DOHH2 (cell line): ENCODE measurements around the gene GPR42.
"Not testable (repeated sequence)": the region's sequence is repeated elsewhere in the genome, so short reads cannot be mapped to it uniquely, and the experiment has no call there.

Experiments used
- H3F3A ChIP-seq: fragments of 200-600 bp; sonication (generic), shearing (Covaris generic); 2 replicates; pipeline ENCODE4 v1.6.0; 2016; ENCODE audit warnings: antibody characterized with exemption, mild to moderate bottlenecking; ENCODE audit not compliant: control insufficient read depth, insufficient read depth
- H3K27ac ChIP-seq: fragments of 200-600 bp; sonication (generic); 2 replicates; pipeline ENCODE4 v1.5.1; 2014; ENCODE audit warnings: low read depth, mild to moderate bottlenecking, low read length, moderate library complexity
- H3K27me3 ChIP-seq: fragments of 200-600 bp; sonication (generic); 2 replicates; pipeline ENCODE4 v1.6.1; 2014; ENCODE audit warnings: mild to moderate bottlenecking, low read length, mixed read lengths; ENCODE audit not compliant: control insufficient read depth
- H3K36me3 ChIP-seq: fragments of 200-600 bp; sonication (generic); 2 replicates; pipeline ENCODE4 v1.6.1; 2014; ENCODE audit warnings: mild to moderate bottlenecking, low read length, moderate library complexity, mixed read lengths; ENCODE audit not compliant: control insufficient read depth
- H3K4me1 ChIP-seq: fragments of 200-600 bp; sonication (generic); 2 replicates; pipeline ENCODE4 v1.6.1; 2014; ENCODE audit warnings: mild to moderate bottlenecking, low read length, mixed read lengths; ENCODE audit not compliant: control insufficient read depth
- H3K4me2 ChIP-seq: fragments of 200-600 bp; sonication (generic); 2 replicates; pipeline ENCODE4 v1.6.0; 2014; ENCODE audit warnings: mild to moderate bottlenecking, low read length, moderate library complexity
- H3K4me3 ChIP-seq: fragments of 200-600 bp; sonication (generic); 2 replicates; pipeline ENCODE4 v1.5.1; 2014; ENCODE audit warnings: mild to moderate bottlenecking, low read length, mixed read lengths
- H3K79me2 ChIP-seq: fragments of 200-600 bp; sonication (generic); 2 replicates; pipeline ENCODE4 v1.6.1; 2014; ENCODE audit warnings: mild to moderate bottlenecking, low read length, mixed read lengths; ENCODE audit not compliant: control insufficient read depth
- H3K9me2 ChIP-seq: fragments of 200-600 bp; sonication (generic); replicated peaks from 2 replicates; pipeline ENCODE4 v1.6.1; 2014; ENCODE audit warnings: mild to moderate bottlenecking, low read length, mixed read lengths; ENCODE audit not compliant: control insufficient read depth
- H3K9me3 ChIP-seq: fragments of 200-600 bp; sonication (generic); 2 replicates; pipeline ENCODE4 v1.6.1; 2014; ENCODE audit warnings: antibody characterized with exemption, low read length, mixed read lengths; ENCODE audit not compliant: control insufficient read depth, insufficient read depth
- H4K20me1 ChIP-seq: fragments of 200-600 bp; sonication (generic); 2 replicates; pipeline ENCODE4 v1.6.0; 2014; ENCODE audit warnings: low read depth, mild to moderate bottlenecking, antibody characterized with exemption, low read length, moderate library complexity; ENCODE audit not compliant: control insufficient read depth, insufficient read depth
- CTCF ChIP-seq: fragments of 200-600 bp; sonication (generic); IDR thresholded peaks from one replicate; pipeline ENCODE4 v1.5.1; 2014; ENCODE audit warnings: antibody characterized with exemption, mild to moderate bottlenecking, low read depth, low read length; ENCODE audit not compliant: poor library complexity, severe bottlenecking
- EZH2phosphoT487 ChIP-seq: fragments of 200-600 bp; sonication (generic); IDR thresholded peaks from 2 replicates; pipeline ENCODE4 v1.6.1; 2017; ENCODE audit warnings: borderline replicate concordance, mild to moderate bottlenecking, antibody characterized with exemption, low read length, moderate library complexity, mixed read lengths

The GPR42 gene

GRCh38 chr19:35355791-35356460, 14.9 kb upstream of the GPR42 start:
- Histone ChIP-seq H3K4me3 (no peak overlapping the region), H3K79me2 (no peaks in the 10 kb centered on the region), H3K27me3 (peaks cover 22% of the 10 kb centered on the region), H3K36me3 (no peaks in the 10 kb centered on the region), H3K4me1 (peaks cover 30% of the 10 kb centered on the region), H3K27ac (no peak overlapping the region), H3K9me3 (no peaks in the 10 kb centered on the region), H4K20me1 (no peaks in the 10 kb centered on the region), H3K4me2 (no peak overlapping the region), H3F3A (no peaks in the 10 kb centered on the region), H3K9me2 (no peaks in the 10 kb centered on the region)
- TF ChIP-seq EZH2phosphoT487 (no peak), CTCF (no peak)

- TF ChIP-seq CTCF, result no peak
- TF ChIP-seq EZH2phosphoT487, result no peak
- no peaks in the 10 kb centered on the region for H3K9me2 ChIP-seq
- H4K20me1 ChIP-seq, result no peaks in the 10 kb centered on the region
- no peak within 1 kb of the TSS for H3K27ac ChIP-seq
- peaks cover 36% of the 10 kb centered on the region for H3K27me3 ChIP-seq
- H3K36me3 ChIP-seq, result no peaks in the 10 kb centered on the region
- peaks cover 9% of the 10 kb centered on the region for H3K4me1 ChIP-seq
- H3K9me3 ChIP-seq, result no peaks in the 10 kb centered on the region
- no peaks in the 10 kb centered on the region for H3K79me2 ChIP-seq
- H3K4me2 ChIP-seq, result no peak within 1 kb of the TSS
- no peaks in the 10 kb centered on the region for H3F3A ChIP-seq
- no peak within 1 kb of the TSS for H3K4me3 ChIP-seq
Observed at GRCh38 chr19:35357867-35358573, 12.8 kb upstream of the GPR42 start, which contains the start of gene FFAR3. Gene FFAR3 (plus strand): TSS chr19:35358460. CDS start chr19:35358891, 431 bp downstream.

GRCh38 chr19:35358834-35359233, 12.0 kb upstream of the GPR42 start:
- H3K9me2 ChIP-seq, H3K4me3 ChIP-seq, H3K79me2 ChIP-seq, H3K36me3 ChIP-seq, H3K4me1 ChIP-seq, H3K27ac ChIP-seq, H3F3A ChIP-seq, H3K9me3 ChIP-seq, H4K20me1 ChIP-seq, H3K4me2 ChIP-seq: not testable (repeated sequence)
- peaks cover 40% of the 10 kb centered on the region for H3K27me3 ChIP-seq

GRCh38 chr19:35359395-35359794, 11.5 kb upstream of the GPR42 start:
- H3K4me2 ChIP-seq, H3K4me3 ChIP-seq, H3K36me3 ChIP-seq, H3K4me1 ChIP-seq, H3K9me3 ChIP-seq, H3K9me2 ChIP-seq, H3K27ac ChIP-seq, H3K79me2 ChIP-seq, H4K20me1 ChIP-seq, H3F3A ChIP-seq: not testable (repeated sequence)
- H3K27me3 ChIP-seq, result peaks cover 44% of the 10 kb centered on the region

GRCh38 chr19:35360081-35360480, 10.8 kb upstream of the GPR42 start:
- H4K20me1 ChIP-seq, H3K4me3 ChIP-seq, H3K9me3 ChIP-seq, H3F3A ChIP-seq, H3K27ac ChIP-seq, H3K4me2 ChIP-seq, H3K9me2 ChIP-seq, H3K4me1 ChIP-seq, H3K36me3 ChIP-seq, H3K79me2 ChIP-seq: not testable (repeated sequence)
- H3K27me3 ChIP-seq, result peaks cover 46% of the 10 kb centered on the region
